ENCODE measurements around the gene RNF220. TPM values are rescaled to one million over a fixed set of nuclear protein-coding genes. Genes with fewer than 3 reads are reported as not detected.

The RNF220 gene
- total and polyA plus RNA-seq, 2 of the 13 experiments (the other 11 are each of a cell fraction or from before 2014, with no cell fraction given) = 48.2 to 72.1 TPM

- no peak for DNase-seq (ENCODE audit: low spot score)
- BruUV-seq (replicated peaks) = no TSS peak
- H3K79me2 ChIP-seq (ENCODE audit: insufficient read depth, low read length) = no peaks in the 10 kb centered on the region
- FAIRE-seq = no peak
- H3K36me3 ChIP-seq (replicated peaks in 1 of 2; ENCODE audit: control insufficient read depth in 1 of 2, insufficient read depth in 2 of 2, low read length in 2 of 2) = no peaks in the 10 kb centered on the region
- intact Hi-C loops (cut with micrococcal nuclease; ENCODE audit: unreplicated experiment) (no loop called here), in situ Hi-C loops (cut with HindIII; ENCODE audit: extremely low pct_ligation_motif_present, low pct_unique_long_range_greater_than_20kb) (no loop called here)
- H3K27ac ChIP-seq (ENCODE audit: extremely low read length, insufficient read depth, low read length) = peak overlapping the region; percentile 24
- H3K4me2 ChIP-seq (ENCODE audit: low read depth, low read length) = peak overlapping the region; percentile 26; the same call in 1 of the 2 replicates
- no peak for ATAC-seq
- H3K9ac ChIP-seq (ENCODE audit: insufficient read depth, low read depth, low read length) = no peak overlapping the region
- H2AFZ ChIP-seq (ENCODE audit: low read length) = no peak overlapping the region
- WGBS (ENCODE audit: low lambda C conversion rate) = 55% methylated on average over 5 of the region's 5 CpGs
- H3K4me3 ChIP-seq (replicated peaks in 1 of 3; ENCODE audit: insufficient read depth in 1 of 3, low read depth in 2 of 3, low read length in 3 of 3) = no peak overlapping the region
- peaks cover 99% of the 10 kb centered on the region for H3K4me1 ChIP-seq (ENCODE audit: insufficient read depth, low read length)
- no peaks in the 10 kb centered on the region for H3K27me3 ChIP-seq (ENCODE audit: control insufficient read depth in 1 of 2, insufficient read depth in 2 of 2, low read length in 2 of 2)
- CTCF ChIA-PET (ENCODE audit: low intra/inter-chr PET ratio, low total read pairs) = no interaction called here
- no peaks in the 10 kb centered on the region for H4K20me1 ChIP-seq (ENCODE audit: insufficient read depth, low read length)
- POLR2A ChIA-PET = interaction anchor here (0.9 to 1.1 kb wide), 2 partner anchors 42 to 51 kb away, joined by 3 to 4 read pairs; no protein-coding TSS in a partner anchor
- H3K9me3 ChIP-seq (ENCODE audit: low read length) = no peaks in the 10 kb centered on the region
- TF ChIP-seq SAP130 (CRISPR knock-in tag; IDR thresholded peaks at IDR 0.05; ENCODE audit: low read depth) (0 out of 2 replicates have a peak, but pooled peaks have one; percentile 21), ZFX (CRISPR knock-in tag; IDR thresholded peaks at IDR 0.05; ENCODE audit: low read depth) (peak; percentile 30; the same call in 1 of the 2 replicates), GABPA (IDR thresholded peaks at IDR 0.05; ENCODE audit: low read depth, low read length) (no peak), GABPA (CRISPR knock-in tag; IDR thresholded peaks at IDR 0.05; ENCODE audit: low read depth) (0 out of 2 replicates have a peak, but pooled peaks have one; percentile 16), ZBTB33 (CRISPR knock-in tag; IDR thresholded peaks at IDR 0.05) (peak; percentile 98), MED1 (CRISPR knock-in tag; IDR thresholded peaks at IDR 0.05) (peak; percentile 40; the same call in 1 of the 2 replicates), MAZ (IDR thresholded peaks at IDR 0.05; ENCODE audit: borderline replicate concordance, low read depth, low read length) (no peak), MAZ (CRISPR knock-in tag; IDR thresholded peaks at IDR 0.05; ENCODE audit: low read depth) (no peak), AHR (CRISPR knock-in tag; IDR thresholded peaks at IDR 0.05) (no peak), MAFF (IDR thresholded peaks at IDR 0.05; ENCODE audit: low read depth, low read length) (peak; percentile 67; the same call in 1 of the 2 replicates), JDP2 (CRISPR knock-in tag; IDR thresholded peaks at IDR 0.05; ENCODE audit: borderline replicate concordance) (no peak), ZBTB38 (CRISPR knock-in tag; IDR thresholded peaks at IDR 0.05) (peak; percentile 96), ZMYM3 (CRISPR knock-in tag; IDR thresholded peaks at IDR 0.05) (peak; percentile 77; the same call in 1 of the 2 replicates), ETV5 (CRISPR knock-in tag; IDR thresholded peaks at IDR 0.05; ENCODE audit: borderline replicate concordance) (peak; percentile 64; the same call in 1 of the 2 replicates), DPF2 (CRISPR knock-in tag; IDR thresholded peaks at IDR 0.05; ENCODE audit: borderline replicate concordance, low read depth) (0 out of 2 replicates have a peak, but pooled peaks have one; percentile 46), JUND (CRISPR knock-in tag; IDR thresholded peaks at IDR 0.05) (no peak), CERS6 (CRISPR knock-in tag; IDR thresholded peaks at IDR 0.05) (no peak), RARA (CRISPR knock-in tag; IDR thresholded peaks at IDR 0.05) (peak; percentile 35; the same call in 1 of the 2 replicates)
- TF ChIP-seq, protein P1, sequence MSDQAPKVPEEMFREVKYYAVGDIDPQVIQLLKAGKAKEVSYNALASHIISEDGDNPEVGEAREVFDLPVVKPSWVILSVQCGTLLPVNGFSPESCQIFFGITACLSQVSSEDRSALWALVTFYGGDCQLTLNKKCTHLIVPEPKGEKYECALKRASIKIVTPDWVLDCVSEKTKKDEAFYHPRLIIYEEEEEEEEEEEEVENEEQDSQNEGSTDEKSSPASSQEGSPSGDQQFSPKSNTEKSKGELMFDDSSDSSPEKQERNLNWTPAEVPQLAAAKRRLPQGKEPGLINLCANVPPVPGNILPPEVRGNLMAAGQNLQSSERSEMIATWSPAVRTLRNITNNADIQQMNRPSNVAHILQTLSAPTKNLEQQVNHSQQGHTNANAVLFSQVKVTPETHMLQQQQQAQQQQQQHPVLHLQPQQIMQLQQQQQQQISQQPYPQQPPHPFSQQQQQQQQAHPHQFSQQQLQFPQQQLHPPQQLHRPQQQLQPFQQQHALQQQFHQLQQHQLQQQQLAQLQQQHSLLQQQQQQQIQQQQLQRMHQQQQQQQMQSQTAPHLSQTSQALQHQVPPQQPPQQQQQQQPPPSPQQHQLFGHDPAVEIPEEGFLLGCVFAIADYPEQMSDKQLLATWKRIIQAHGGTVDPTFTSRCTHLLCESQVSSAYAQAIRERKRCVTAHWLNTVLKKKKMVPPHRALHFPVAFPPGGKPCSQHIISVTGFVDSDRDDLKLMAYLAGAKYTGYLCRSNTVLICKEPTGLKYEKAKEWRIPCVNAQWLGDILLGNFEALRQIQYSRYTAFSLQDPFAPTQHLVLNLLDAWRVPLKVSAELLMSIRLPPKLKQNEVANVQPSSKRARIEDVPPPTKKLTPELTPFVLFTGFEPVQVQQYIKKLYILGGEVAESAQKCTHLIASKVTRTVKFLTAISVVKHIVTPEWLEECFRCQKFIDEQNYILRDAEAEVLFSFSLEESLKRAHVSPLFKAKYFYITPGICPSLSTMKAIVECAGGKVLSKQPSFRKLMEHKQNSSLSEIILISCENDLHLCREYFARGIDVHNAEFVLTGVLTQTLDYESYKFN (CRISPR knock-in tag; conservative IDR thresholded peaks at IDR 0.05) = peak; percentile 71
Observed at GRCh38 chr1:44679468-44679867, 274.4 kb downstream of the RNF220 start.
